DMS 273 (cell line): ENCODE measurements around the gene FNDC11.

ENCODE experiments used
- DNase-seq: peaks from one replicate; lab custom pipeline; 2025; ENCODE audit not compliant: unreplicated experiment; lab: John Stamatoyannopoulos, UW

FNDC11 gene

GRCh38 chr20:63539441-63540370 lies 14.3 kb upstream of the FNDC11 start:
- no peak for DNase-seq

- peak; percentile 68 for DNase-seq
These were observed 13.4 kb upstream of the FNDC11 start for GRCh38 chr20:63540417-63541186.

GRCh38 chr20:63541371-63541770 lies 12.6 kb upstream of the FNDC11 start:
- no peak for DNase-seq

GRCh38 chr20:63542031-63542559 lies 11.9 kb upstream of the FNDC11 start:
- DNase-seq: no peak

GRCh38 chr20:63542696-63543095 lies 11.3 kb upstream of the FNDC11 start:
- no peak for DNase-seq

GRCh38 chr20:63543131-63543530 lies 10.8 kb upstream of the FNDC11 start:
- DNase-seq: no peak

- no peak for DNase-seq
These were observed 10.2 kb upstream of the FNDC11 start for GRCh38 chr20:63543733-63544132.

GRCh38 chr20:63544241-63544957 lies 9.6 kb upstream of the FNDC11 start:
- no peak for DNase-seq

- DNase-seq: peak; percentile 40
These were observed 8.9 kb upstream of the FNDC11 start for GRCh38 chr20:63544958-63545516.

GRCh38 chr20:63545814-63546213 lies 8.1 kb upstream of the FNDC11 start:
- DNase-seq: no peak

GRCh38 chr20:63546256-63546955 lies 7.6 kb upstream of the FNDC11 start:
- no peak for DNase-seq

- DNase-seq: no peak
These were observed 6.8 kb upstream of the FNDC11 start for GRCh38 chr20:63546956-63547724.

- peak; percentile 59 for DNase-seq
These were observed 6.1 kb upstream of the FNDC11 start, which contains the start of gene SRMS for GRCh38 chr20:63547725-63548480. Gene SRMS, minus strand, starts transcription at chr20:63547749. Its CDS starts 286 bp downstream, at chr20:63547463.

GRCh38 chr20:63548542-63548941 lies 5.4 kb upstream of the FNDC11 start:
- DNase-seq: no peak

- no peak for DNase-seq
These were observed 4.9 kb upstream of the FNDC11 start for GRCh38 chr20:63549019-63549418.

- no peak for DNase-seq
These were observed 4.2 kb upstream of the FNDC11 start for GRCh38 chr20:63549679-63550282.

- no peak for DNase-seq
These were observed 2.9 kb upstream of the FNDC11 start for GRCh38 chr20:63551068-63551467.
